Measurements from ENCODE around the gene TBC1D25.

The TBC1D25 gene

GRCh38 chrX:48509245-48509590, 30.3 kb upstream of the TBC1D25 start:
- H3K4me3 ChIP-seq (ENCODE audit: low read depth, low read length): peak overlapping the region; percentile 82
- no peak for DNase-seq (ENCODE audit: low read depth)
- no peak for TF ChIP-seq CTCF (IDR thresholded peaks at IDR 0.05; ENCODE audit: low read depth, low read length, missing control alignments)

GRCh38 chrX:48509619-48510018, 29.9 kb upstream of the TBC1D25 start:
- H3K4me3 ChIP-seq (ENCODE audit: low read depth, low read length): peak overlapping the region; percentile 82
- no peak for TF ChIP-seq CTCF (IDR thresholded peaks at IDR 0.05; ENCODE audit: low read depth, low read length, missing control alignments)
- no peak for DNase-seq (ENCODE audit: low read depth)

- TF ChIP-seq CTCF (IDR thresholded peaks at IDR 0.05; ENCODE audit: low read depth, low read length, missing control alignments): peak; percentile 13
- DNase-seq (ENCODE audit: low read depth): no peak
- no peak overlapping the region for H3K4me3 ChIP-seq (ENCODE audit: low read depth, low read length)
These were observed 28.0 kb upstream of the TBC1D25 start for GRCh38 chrX:48511560-48511959.

- no peak for TF ChIP-seq CTCF (IDR thresholded peaks at IDR 0.05; ENCODE audit: low read depth, low read length, missing control alignments)
- DNase-seq (ENCODE audit: low read depth): no peak
- H3K4me3 ChIP-seq (ENCODE audit: low read depth, low read length): no peak overlapping the region
These were observed 27.1 kb upstream of the TBC1D25 start for GRCh38 chrX:48512371-48512935.

GRCh38 chrX:48513670-48514069, 25.8 kb upstream of the TBC1D25 start:
- TF ChIP-seq CTCF (IDR thresholded peaks at IDR 0.05; ENCODE audit: low read depth, low read length, missing control alignments): no peak
- no peak for DNase-seq (ENCODE audit: low read depth)
- no peak overlapping the region for H3K4me3 ChIP-seq (ENCODE audit: low read depth, low read length)

- H3K4me3 ChIP-seq (ENCODE audit: low read depth, low read length): no peak overlapping the region
- no peak for TF ChIP-seq CTCF (IDR thresholded peaks at IDR 0.05; ENCODE audit: low read depth, low read length, missing control alignments)
- DNase-seq (ENCODE audit: low read depth): no peak
These were observed 25.2 kb upstream of the TBC1D25 start for GRCh38 chrX:48514126-48514806.
